Progenitor cell of endocrine pancreas (in vitro differentiated cells): ENCODE data around the gene SP100. TPM values are rescaled to one million over a fixed set of nuclear protein-coding genes. Genes with fewer than 3 reads are reported as not detected.

Experiments
- DNase-seq: peaks from one replicate; pipeline ENCODE4 v3.0.0; 2021; ENCODE audit warnings: low spot score; ENCODE audit not compliant: unreplicated experiment
- H3K27ac Mint-ChIP-seq: 2 replicates; pipeline ENCODE4 v1.8.0; 2021; ENCODE audit warnings: mild to moderate bottlenecking, moderate library complexity, mixed read lengths
- H3K27me3 Mint-ChIP-seq: 2 replicates; pipeline ENCODE4 v1.8.0; 2021; ENCODE audit warnings: mixed read lengths
- H3K36me3 Mint-ChIP-seq: 2 replicates; pipeline ENCODE4 v1.8.0; 2022; ENCODE audit warnings: mixed read lengths; ENCODE audit not compliant: insufficient read depth
- H3K4me1 Mint-ChIP-seq: 2 replicates; pipeline ENCODE4 v1.8.0; 2021; ENCODE audit warnings: low read depth, mixed read lengths
- H3K4me3 Mint-ChIP-seq: 2 replicates; pipeline ENCODE4 v1.8.0; 2021; ENCODE audit warnings: low read depth, mild to moderate bottlenecking, moderate library complexity, mixed read lengths
- H3K9me3 Mint-ChIP-seq: 2 replicates; pipeline ENCODE4 v1.8.0; 2021; ENCODE audit warnings: low read depth, mixed read lengths
- total RNA-seq: library from RNA; stranded (reverse); gene quantifications from 2 replicates; pipeline ENCODE4 v1.2.1, GENCODE V29; 2021
- TF ChIP-seq, protein P1 (sequence below): fragments of 200-600 bp; sonication (generic); IDR thresholded peaks from one replicate; pipeline ENCODE4 v1.5.0; 2021; ENCODE audit warnings: antibody characterized with exemption, mild to moderate bottlenecking; ENCODE audit not compliant: unreplicated experiment

The SP100 gene
- total RNA-seq, 1 donor from 2014 or later, result 2.3 TPM

DNA sequence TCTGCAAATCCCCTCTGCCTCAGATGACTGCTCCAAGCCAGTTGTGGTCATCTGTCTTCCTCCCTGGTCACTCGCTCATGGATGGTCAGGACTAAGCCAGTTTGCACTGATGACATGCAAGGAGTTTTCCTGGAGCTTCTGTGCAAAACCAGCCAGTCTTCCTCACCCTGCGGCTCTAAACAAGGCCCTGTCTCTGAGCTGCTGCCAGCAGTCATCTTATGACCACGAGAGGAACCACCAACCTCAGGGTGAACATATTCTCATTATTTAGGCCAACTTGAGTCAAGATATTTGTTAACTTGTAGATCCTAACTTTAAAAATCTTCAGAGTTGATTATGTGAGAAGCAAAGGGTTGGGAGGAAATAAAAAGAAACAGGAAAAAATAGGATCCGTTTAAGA, 176.8 kb downstream of the SP100 start:
- no peaks in the 10 kb centered on the region for H3K36me3 Mint-ChIP-seq
- peaks cover 6% of the 10 kb centered on the region for H3K9me3 Mint-ChIP-seq
- H3K4me1 Mint-ChIP-seq, result no peaks in the 10 kb centered on the region
- no peaks in the 10 kb centered on the region for H3K27me3 Mint-ChIP-seq
- H3K4me3 Mint-ChIP-seq, result no peak overlapping the region
- no peak overlapping the region for H3K27ac Mint-ChIP-seq
- TF ChIP-seq, protein P1, sequence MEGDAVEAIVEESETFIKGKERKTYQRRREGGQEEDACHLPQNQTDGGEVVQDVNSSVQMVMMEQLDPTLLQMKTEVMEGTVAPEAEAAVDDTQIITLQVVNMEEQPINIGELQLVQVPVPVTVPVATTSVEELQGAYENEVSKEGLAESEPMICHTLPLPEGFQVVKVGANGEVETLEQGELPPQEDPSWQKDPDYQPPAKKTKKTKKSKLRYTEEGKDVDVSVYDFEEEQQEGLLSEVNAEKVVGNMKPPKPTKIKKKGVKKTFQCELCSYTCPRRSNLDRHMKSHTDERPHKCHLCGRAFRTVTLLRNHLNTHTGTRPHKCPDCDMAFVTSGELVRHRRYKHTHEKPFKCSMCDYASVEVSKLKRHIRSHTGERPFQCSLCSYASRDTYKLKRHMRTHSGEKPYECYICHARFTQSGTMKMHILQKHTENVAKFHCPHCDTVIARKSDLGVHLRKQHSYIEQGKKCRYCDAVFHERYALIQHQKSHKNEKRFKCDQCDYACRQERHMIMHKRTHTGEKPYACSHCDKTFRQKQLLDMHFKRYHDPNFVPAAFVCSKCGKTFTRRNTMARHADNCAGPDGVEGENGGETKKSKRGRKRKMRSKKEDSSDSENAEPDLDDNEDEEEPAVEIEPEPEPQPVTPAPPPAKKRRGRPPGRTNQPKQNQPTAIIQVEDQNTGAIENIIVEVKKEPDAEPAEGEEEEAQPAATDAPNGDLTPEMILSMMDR, result no peak
- no peak for DNase-seq

Other genes with a start within 250 kb of the SP100 start
- gene SP110, start 196.2 kb upstream of the SP100 start, total RNA-seq, result 5.1 and 5.8 TPM in 2 replicates
- gene SP140, start 190.5 kb upstream of the SP100 start, total RNA-seq, result 0.69 TPM in 1 of 2 replicates, not detected in the other
- gene SP140L, start 89.0 kb upstream of the SP100 start, total RNA-seq, result 2.7 and 3.4 TPM in 2 replicates